ENCODE data around the gene IMMP2L.

DNA sequence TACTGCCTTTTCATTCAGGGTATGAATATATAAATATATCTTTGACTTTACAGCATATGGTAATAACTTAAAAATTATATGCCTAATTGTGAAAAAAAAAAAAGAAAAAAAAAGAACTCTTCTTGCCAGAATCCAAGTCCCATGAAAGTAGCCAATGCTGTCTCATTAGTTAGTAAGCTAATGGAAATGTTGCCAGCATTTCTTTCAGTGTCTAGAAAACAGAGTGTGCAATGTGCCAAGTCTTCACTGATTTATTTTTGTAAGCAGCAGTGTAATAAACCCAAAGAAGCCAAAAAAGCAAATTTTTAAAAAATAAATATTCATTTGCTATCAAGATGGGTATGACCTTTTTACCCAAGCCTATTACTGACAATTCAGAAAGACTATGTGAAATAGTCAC is 502.5 kb downstream of the IMMP2L start:
- TF ChIP-seq, protein P1, sequence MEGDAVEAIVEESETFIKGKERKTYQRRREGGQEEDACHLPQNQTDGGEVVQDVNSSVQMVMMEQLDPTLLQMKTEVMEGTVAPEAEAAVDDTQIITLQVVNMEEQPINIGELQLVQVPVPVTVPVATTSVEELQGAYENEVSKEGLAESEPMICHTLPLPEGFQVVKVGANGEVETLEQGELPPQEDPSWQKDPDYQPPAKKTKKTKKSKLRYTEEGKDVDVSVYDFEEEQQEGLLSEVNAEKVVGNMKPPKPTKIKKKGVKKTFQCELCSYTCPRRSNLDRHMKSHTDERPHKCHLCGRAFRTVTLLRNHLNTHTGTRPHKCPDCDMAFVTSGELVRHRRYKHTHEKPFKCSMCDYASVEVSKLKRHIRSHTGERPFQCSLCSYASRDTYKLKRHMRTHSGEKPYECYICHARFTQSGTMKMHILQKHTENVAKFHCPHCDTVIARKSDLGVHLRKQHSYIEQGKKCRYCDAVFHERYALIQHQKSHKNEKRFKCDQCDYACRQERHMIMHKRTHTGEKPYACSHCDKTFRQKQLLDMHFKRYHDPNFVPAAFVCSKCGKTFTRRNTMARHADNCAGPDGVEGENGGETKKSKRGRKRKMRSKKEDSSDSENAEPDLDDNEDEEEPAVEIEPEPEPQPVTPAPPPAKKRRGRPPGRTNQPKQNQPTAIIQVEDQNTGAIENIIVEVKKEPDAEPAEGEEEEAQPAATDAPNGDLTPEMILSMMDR (IDR thresholded peaks at IDR 0.05) = no peak
- TF ChIP-seq TP53 (CRISPR knock-in tag; IDR thresholded peaks at IDR 0.05) (no peak), GTF2I (CRISPR knock-in tag; conservative IDR thresholded peaks at IDR 0.05) (no peak), ATF1 (CRISPR knock-in tag; IDR thresholded peaks at IDR 0.05) (no peak), ZNF232 (CRISPR knock-in tag; IDR thresholded peaks at IDR 0.05) (no peak), NR2C2 (CRISPR knock-in tag; IDR thresholded peaks at IDR 0.05) (no peak), EMX1 (CRISPR knock-in tag; IDR thresholded peaks at IDR 0.05) (no peak), IRF2 (CRISPR knock-in tag; IDR thresholded peaks at IDR 0.05; ENCODE audit: borderline replicate concordance, low read depth) (no peak), CBFB (CRISPR knock-in tag; IDR thresholded peaks at IDR 0.05; ENCODE audit: low read depth) (no peak)
- TF ChIP-seq, protein P2, sequence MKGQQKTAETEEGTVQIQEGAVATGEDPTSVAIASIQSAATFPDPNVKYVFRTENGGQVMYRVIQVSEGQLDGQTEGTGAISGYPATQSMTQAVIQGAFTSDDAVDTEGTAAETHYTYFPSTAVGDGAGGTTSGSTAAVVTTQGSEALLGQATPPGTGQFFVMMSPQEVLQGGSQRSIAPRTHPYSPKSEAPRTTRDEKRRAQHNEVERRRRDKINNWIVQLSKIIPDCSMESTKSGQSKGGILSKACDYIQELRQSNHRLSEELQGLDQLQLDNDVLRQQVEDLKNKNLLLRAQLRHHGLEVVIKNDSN (CRISPR knock-in tag; IDR thresholded peaks at IDR 0.05) = no peak
- TF ChIP-seq, protein P3, sequence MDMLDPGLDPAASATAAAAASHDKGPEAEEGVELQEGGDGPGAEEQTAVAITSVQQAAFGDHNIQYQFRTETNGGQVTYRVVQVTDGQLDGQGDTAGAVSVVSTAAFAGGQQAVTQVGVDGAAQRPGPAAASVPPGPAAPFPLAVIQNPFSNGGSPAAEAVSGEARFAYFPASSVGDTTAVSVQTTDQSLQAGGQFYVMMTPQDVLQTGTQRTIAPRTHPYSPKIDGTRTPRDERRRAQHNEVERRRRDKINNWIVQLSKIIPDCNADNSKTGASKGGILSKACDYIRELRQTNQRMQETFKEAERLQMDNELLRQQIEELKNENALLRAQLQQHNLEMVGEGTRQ (CRISPR knock-in tag; IDR thresholded peaks at IDR 0.05) = no peak
- TF ChIP-seq, protein P4, sequence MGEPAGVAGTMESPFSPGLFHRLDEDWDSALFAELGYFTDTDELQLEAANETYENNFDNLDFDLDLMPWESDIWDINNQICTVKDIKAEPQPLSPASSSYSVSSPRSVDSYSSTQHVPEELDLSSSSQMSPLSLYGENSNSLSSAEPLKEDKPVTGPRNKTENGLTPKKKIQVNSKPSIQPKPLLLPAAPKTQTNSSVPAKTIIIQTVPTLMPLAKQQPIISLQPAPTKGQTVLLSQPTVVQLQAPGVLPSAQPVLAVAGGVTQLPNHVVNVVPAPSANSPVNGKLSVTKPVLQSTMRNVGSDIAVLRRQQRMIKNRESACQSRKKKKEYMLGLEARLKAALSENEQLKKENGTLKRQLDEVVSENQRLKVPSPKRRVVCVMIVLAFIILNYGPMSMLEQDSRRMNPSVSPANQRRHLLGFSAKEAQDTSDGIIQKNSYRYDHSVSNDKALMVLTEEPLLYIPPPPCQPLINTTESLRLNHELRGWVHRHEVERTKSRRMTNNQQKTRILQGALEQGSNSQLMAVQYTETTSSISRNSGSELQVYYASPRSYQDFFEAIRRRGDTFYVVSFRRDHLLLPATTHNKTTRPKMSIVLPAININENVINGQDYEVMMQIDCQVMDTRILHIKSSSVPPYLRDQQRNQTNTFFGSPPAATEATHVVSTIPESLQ (CRISPR knock-in tag; IDR thresholded peaks at IDR 0.05) = no peak
- TF ChIP-seq, protein P5, sequence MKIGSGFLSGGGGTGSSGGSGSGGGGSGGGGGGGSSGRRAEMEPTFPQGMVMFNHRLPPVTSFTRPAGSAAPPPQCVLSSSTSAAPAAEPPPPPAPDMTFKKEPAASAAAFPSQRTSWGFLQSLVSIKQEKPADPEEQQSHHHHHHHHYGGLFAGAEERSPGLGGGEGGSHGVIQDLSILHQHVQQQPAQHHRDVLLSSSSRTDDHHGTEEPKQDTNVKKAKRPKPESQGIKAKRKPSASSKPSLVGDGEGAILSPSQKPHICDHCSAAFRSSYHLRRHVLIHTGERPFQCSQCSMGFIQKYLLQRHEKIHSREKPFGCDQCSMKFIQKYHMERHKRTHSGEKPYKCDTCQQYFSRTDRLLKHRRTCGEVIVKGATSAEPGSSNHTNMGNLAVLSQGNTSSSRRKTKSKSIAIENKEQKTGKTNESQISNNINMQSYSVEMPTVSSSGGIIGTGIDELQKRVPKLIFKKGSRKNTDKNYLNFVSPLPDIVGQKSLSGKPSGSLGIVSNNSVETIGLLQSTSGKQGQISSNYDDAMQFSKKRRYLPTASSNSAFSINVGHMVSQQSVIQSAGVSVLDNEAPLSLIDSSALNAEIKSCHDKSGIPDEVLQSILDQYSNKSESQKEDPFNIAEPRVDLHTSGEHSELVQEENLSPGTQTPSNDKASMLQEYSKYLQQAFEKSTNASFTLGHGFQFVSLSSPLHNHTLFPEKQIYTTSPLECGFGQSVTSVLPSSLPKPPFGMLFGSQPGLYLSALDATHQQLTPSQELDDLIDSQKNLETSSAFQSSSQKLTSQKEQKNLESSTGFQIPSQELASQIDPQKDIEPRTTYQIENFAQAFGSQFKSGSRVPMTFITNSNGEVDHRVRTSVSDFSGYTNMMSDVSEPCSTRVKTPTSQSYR (CRISPR knock-in tag; IDR thresholded peaks at IDR 0.05) = no peak

Measured in WTC11 (cell line).